Kidney (tissue), 14 donors: ENCODE results near the gene FLNA. TPM values are rescaled to one million over a fixed set of nuclear protein-coding genes. Genes with fewer than 3 reads are reported as not detected.
"Not testable (repeated sequence)": the region's sequence is repeated elsewhere in the genome, so short reads cannot be mapped to it uniquely, and the experiment has no call there.

ENCODE experiments used
- DNase-seq, 5 donors: peaks; one replicate each; pipeline ENCODE4 v3.0.0-alpha.2; 2013 to 2020
- FAIRE-seq: peaks from 2 replicates; lab custom pipeline; 2012; peaks lifted over from hg19 to GRCh38; lab: Jason Lieb, UNC
- H3K27ac ChIP-seq, 2 donors: one replicate each; pipeline ENCODE4 v1.7.0; 2013; ENCODE audit warnings: low read depth in 2 of 2, low read length in 2 of 2, inconsistent platforms in 1 of 2
- H3K27me3 ChIP-seq: one replicate; pipeline ENCODE4 v1.7.1; 2013; ENCODE audit warnings: low read length, inconsistent platforms; ENCODE audit not compliant: control insufficient read depth, insufficient read depth
- H3K36me3 ChIP-seq, 3 donors: one replicate each; pipeline versions ENCODE4 v1.7.0 to v1.7.1; 2013; ENCODE audit warnings: low read length in 3 of 3, control low read depth in 1 of 3, inconsistent platforms in 1 of 3; ENCODE audit not compliant: insufficient read depth in 3 of 3, control insufficient read depth in 2 of 3
- H3K4me1 ChIP-seq, 3 donors: one replicate each; pipeline versions ENCODE4 v1.7.0 to v1.7.1; 2013; ENCODE audit warnings: low read length in 3 of 3, inconsistent platforms in 1 of 3, low read depth in 1 of 3; ENCODE audit not compliant: control insufficient read depth in 2 of 3, insufficient read depth in 2 of 3
- H3K4me3 ChIP-seq, 3 donors: one replicate each; pipeline versions ENCODE4 v1.7.0 to v1.8.1; 2013; ENCODE audit warnings: low read length in 3 of 3, control low read depth in 1 of 3, inconsistent platforms in 1 of 3
- H3K9ac ChIP-seq, 3 donors: one replicate each; pipeline versions ENCODE4 v1.7.0 to v1.7.1; 2013; ENCODE audit warnings: low read length in 3 of 3, control low read depth in 1 of 3, inconsistent platforms in 1 of 3
- H3K9me3 ChIP-seq, 3 donors: one replicate each; pipeline versions ENCODE4 v1.7.0 to v1.7.1; 2013; ENCODE audit warnings: low read length in 3 of 3, control low read depth in 1 of 3, inconsistent platforms in 1 of 3; ENCODE audit not compliant: control insufficient read depth in 2 of 3, insufficient read depth in 1 of 3
- intact Hi-C: fragments of 100-400 bp; cut with DNase I; formaldehyde crosslinking; loops from one replicate; pipeline ENCODE4 v1.11.1; 2022
- polyA plus RNA-seq: library from polyadenylated mRNA; stranded (reverse); fragments of 350-450 nt; fragmentation: Illumina TruSeq; extraction: RNeasy Lipid Tissue Mini Kit (QIAGEN cat#74804); gene quantifications from one replicate; pipeline ENCODE4 v1.2.3, GENCODE V29; 2014; ENCODE audit warnings: low read depth, low replicate concordance; ENCODE audit not compliant: insufficient read depth
- total RNA-seq: library from RNA; stranded (reverse); fragmentation: NEBNext Ultra II Directional; extraction: Animal tissue kit (Norgen Biotek cat#: 25700); gene quantifications from one replicate; pipeline ENCODE4 v1.2.1, GENCODE V29; 2021
- TF ChIP-seq, protein P1 (sequence below): IDR thresholded peaks from 3 replicates; pipeline ENCODE4 v1.5.1; 2012; ENCODE audit warnings: mild to moderate bottlenecking, moderate library complexity, borderline replicate concordance; ENCODE audit not compliant: insufficient read depth; ENCODE audit errors: extremely low read depth
- donor health status: control.
- donor health status: control.
- donor health status: control.
- donor health status: control.
- donor health status: control.
- donor health status: DM: yes; HTN: yes; CAD: no.
- donor health status: Normal renal cell carcinoma (clear cell type).

The FLNA gene
- total and polyA plus RNA-seq, 2 donors from 2014 or later = 421 to 1,036 TPM

DNA sequence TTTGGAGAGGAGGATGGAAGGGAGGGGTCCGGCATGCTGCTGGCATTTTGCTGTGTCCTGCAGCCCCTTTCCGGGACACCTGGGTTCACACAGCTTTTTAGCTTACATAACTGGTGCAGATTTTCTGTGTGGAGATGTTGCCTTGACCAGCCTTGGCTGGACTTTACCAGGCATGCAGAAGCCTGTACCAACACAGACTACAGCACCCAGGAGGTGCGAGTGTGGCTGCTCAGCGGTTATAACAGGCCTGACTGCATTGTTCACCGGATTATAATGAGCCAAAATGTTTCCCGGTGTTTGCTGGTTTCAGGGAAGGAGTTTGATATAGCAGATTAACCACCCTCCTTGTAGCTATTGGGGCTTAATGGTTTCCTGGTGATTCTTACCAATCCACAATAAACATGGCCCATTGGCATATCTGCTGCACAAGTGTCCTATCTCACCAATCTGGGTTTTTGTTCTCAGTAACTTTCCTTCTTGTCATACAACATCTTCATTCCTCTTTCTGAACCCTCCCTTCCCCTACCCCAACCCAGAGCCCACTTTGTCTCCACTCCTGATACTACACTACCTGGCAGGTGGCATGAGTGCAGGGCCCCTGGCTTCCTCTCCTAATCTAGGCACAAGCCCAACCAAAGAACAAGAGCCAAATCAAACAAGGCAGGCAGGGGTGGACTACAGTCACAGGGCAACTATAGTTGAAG, 27.6 kb upstream of the FLNA start:
- TF ChIP-seq, protein P1, sequence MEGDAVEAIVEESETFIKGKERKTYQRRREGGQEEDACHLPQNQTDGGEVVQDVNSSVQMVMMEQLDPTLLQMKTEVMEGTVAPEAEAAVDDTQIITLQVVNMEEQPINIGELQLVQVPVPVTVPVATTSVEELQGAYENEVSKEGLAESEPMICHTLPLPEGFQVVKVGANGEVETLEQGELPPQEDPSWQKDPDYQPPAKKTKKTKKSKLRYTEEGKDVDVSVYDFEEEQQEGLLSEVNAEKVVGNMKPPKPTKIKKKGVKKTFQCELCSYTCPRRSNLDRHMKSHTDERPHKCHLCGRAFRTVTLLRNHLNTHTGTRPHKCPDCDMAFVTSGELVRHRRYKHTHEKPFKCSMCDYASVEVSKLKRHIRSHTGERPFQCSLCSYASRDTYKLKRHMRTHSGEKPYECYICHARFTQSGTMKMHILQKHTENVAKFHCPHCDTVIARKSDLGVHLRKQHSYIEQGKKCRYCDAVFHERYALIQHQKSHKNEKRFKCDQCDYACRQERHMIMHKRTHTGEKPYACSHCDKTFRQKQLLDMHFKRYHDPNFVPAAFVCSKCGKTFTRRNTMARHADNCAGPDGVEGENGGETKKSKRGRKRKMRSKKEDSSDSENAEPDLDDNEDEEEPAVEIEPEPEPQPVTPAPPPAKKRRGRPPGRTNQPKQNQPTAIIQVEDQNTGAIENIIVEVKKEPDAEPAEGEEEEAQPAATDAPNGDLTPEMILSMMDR = no peak
- no peaks in the 10 kb centered on the region for H3K9me3 ChIP-seq
- peaks cover 0 to 19% (median 7%) of the 10 kb centered on the region in 3 donors for H3K4me1 ChIP-seq
- DNase-seq = no peak
- H3K9ac ChIP-seq = no peak overlapping the region
- intact Hi-C loops = no loop called here
- no peak overlapping the region for H3K27ac ChIP-seq
- H3K27me3 ChIP-seq = no peaks in the 10 kb centered on the region
- H3K36me3 ChIP-seq = peaks cover 2 to 15% (median 8%) of the 10 kb centered on the region in 3 donors
- FAIRE-seq = no peak
- no peak overlapping the region for H3K4me3 ChIP-seq

DNA sequence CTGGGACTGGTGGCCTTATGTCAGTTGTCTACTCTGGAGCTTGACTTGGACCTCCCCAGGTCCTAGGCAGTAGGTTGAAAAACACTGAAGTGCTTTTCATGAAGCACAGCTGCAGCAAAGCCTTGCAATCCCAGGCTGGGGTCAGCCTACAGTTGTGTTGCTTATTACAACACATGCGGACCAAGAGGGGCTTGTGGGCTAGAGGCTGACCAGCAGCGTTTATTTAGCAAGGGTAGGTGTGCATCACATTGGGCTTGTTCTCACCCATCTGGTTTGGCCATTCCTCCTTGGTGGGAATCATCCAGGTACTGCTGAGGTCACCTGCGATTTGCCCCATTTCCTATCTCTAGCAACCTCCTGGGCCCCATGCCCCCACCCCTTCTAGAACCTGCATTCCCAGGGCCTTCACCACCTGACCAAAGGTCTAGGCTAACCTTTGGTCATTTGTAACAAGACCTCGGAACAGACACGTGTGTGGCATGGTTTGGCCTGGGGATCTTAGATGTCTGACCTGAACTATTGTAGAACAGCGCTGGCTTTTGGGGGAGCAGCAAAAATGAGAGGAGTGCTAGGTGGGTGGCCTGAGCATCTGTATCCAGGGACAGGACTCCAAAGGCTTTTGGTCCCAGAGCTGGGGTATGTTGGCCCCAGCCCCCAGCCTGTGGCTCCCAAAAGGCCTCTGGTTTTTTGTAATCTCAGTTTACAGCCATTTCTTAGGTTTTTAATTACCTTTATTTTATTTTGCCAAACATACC, 26.8 kb upstream of the FLNA start:
- no peak overlapping the region for H3K4me3 ChIP-seq
- FAIRE-seq (no peak), DNase-seq (no peak)
- peaks cover 0 to 21% (median 7%) of the 10 kb centered on the region in 3 donors for H3K4me1 ChIP-seq
- H3K27ac ChIP-seq = no peak overlapping the region
- peaks cover 2 to 15% (median 8%) of the 10 kb centered on the region in 3 donors for H3K36me3 ChIP-seq
- no peak overlapping the region for H3K9ac ChIP-seq
- no peaks in the 10 kb centered on the region for H3K27me3 ChIP-seq
- TF ChIP-seq, protein P1 = no peak
- intact Hi-C loops = no loop called here
- H3K9me3 ChIP-seq = no peaks in the 10 kb centered on the region

DNA sequence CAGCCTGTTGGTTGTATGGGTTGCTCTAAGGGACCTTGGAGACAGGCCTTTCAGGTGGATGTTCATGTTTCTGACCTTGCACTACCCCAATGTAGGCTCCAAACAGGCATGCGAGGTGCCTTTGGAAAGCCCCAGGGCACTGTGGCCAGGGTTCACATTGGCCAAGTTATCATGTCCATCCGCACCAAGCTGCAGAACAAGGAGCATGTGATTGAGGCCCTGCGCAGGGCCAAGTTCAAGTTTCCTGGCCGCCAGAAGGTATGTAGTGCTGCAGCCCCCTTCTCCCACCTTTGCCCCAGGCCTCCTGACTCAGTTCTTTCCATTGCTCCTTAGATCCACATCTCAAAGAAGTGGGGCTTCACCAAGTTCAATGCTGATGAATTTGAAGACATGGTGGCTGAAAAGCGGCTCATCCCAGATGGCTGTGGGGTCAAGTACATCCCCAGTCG, 26.0 kb upstream of the FLNA start:
- H3K9ac ChIP-seq, H3K27ac ChIP-seq, H3K9me3 ChIP-seq, intact Hi-C loops, H3K27me3 ChIP-seq, FAIRE-seq, DNase-seq: not testable (repeated sequence)
- Histone ChIP-seq H3K4me3 (peak overlapping the region in 1 of 3 donors; percentile 93), H3K36me3 (peaks cover 2 to 15% (median 8%) of the 10 kb centered on the region in 3 donors), H3K4me1 (peaks cover 0 to 21% (median 7%) of the 10 kb centered on the region in 3 donors)
